Umbilical cord (tissue), 2 donors: ENCODE data around the gene NUDT7. TPM values are rescaled to one million over a fixed set of nuclear protein-coding genes. Genes with fewer than 3 reads are reported as not detected.
A peak's percentile ranks its signal among the peaks of the same experiment; 100 is the strongest.

Experiments
- DNase-seq: peaks from one replicate; pipeline ENCODE4 v3.0.0-alpha.2; 2015; ENCODE audit warnings: low spot score
- total RNA-seq: library from RNA; depleted of rRNA; stranded (reverse); fragments of >200 nt; gene quantifications from one replicate; pipeline ENCODE4 v1.2.3, GENCODE V29; 2014; ENCODE audit warnings: low replicate concordance; ENCODE audit not compliant: insufficient read depth

Gene NUDT7
- total RNA-seq, 1 donor from 2014 or later = 1.2 TPM

GRCh38 chr16:77724174-77724573 is 1.9 kb downstream of the NUDT7 start:
- DNase-seq = no peak

- DNase-seq = no peak
These were observed 7.6 kb downstream of the NUDT7 start for GRCh38 chr16:77729951-77730350.

GRCh38 chr16:77732241-77732946 is 10.1 kb downstream of the NUDT7 start:
- peak; percentile 8 for DNase-seq

GRCh38 chr16:77736879-77737278 is 14.6 kb downstream of the NUDT7 start:
- DNase-seq = no peak

GRCh38 chr16:77738706-77739558 is 16.6 kb downstream of the NUDT7 start:
- DNase-seq = no peak

GRCh38 chr16:77739559-77739892 is 17.2 kb downstream of the NUDT7 start:
- no peak for DNase-seq

GRCh38 chr16:77744141-77744540 is 21.8 kb downstream of the NUDT7 start:
- no peak for DNase-seq

GRCh38 chr16:77745972-77746371 is 23.7 kb downstream of the NUDT7 start:
- DNase-seq = no peak

GRCh38 chr16:77748421-77749005 is 26.2 kb downstream of the NUDT7 start:
- DNase-seq = no peak

- DNase-seq = no peak
These were observed 27.1 kb downstream of the NUDT7 start for GRCh38 chr16:77749415-77749814.

- no peak for DNase-seq
These were observed 35.7 kb downstream of the NUDT7 start for GRCh38 chr16:77758046-77758445.

- no peak for DNase-seq
These were observed 36.2 kb downstream of the NUDT7 start for GRCh38 chr16:77758508-77758907.

GRCh38 chr16:77759201-77759600 is 36.9 kb downstream of the NUDT7 start:
- DNase-seq = no peak

GRCh38 chr16:77759821-77760220 is 37.5 kb downstream of the NUDT7 start:
- no peak for DNase-seq

GRCh38 chr16:77760800-77761199 is 38.5 kb downstream of the NUDT7 start:
- DNase-seq = no peak

- no peak for DNase-seq
These were observed 38.9 kb downstream of the NUDT7 start for GRCh38 chr16:77761204-77761603.

GRCh38 chr16:77762262-77762661 is 39.9 kb downstream of the NUDT7 start:
- no peak for DNase-seq

GRCh38 chr16:77763994-77764393 is 41.7 kb downstream of the NUDT7 start:
- DNase-seq = no peak

GRCh38 chr16:77767211-77767610 is 44.9 kb downstream of the NUDT7 start:
- DNase-seq = no peak

GRCh38 chr16:77767826-77768225 is 45.5 kb downstream of the NUDT7 start:
- DNase-seq = no peak

GRCh38 chr16:77775911-77776909 is 53.9 kb downstream of the NUDT7 start:
- no peak for DNase-seq
